Tibial nerve (tissue), 4 donors: ENCODE measurements around the gene CD9.
"Not testable (repeated sequence)": the region's sequence is repeated elsewhere in the genome, so short reads cannot be mapped to it uniquely, and the experiment has no call there.

Source experiments
- EP300 ChIP-seq, 2 donors: sonication (generic); formaldehyde crosslinking; IDR thresholded peaks; one replicate each; pipeline ENCODE4 v1.6.1; 2017; ENCODE audit warnings: antibody characterized with exemption in 2 of 2, mild to moderate bottlenecking in 1 of 2
- TF ChIP-seq, protein P1 (sequence below), 5 experiments: fragments of 200-600 bp in 3 of 5; fragments of 450-650 bp in 2 of 5; sonication (generic) in 3 of 5; IDR thresholded peaks; one replicate each; pipeline ENCODE4 v1.5.1; 2016 to 2019; ENCODE audit warnings: antibody characterized with exemption in 5 of 5, mild to moderate bottlenecking in 3 of 5, moderate library complexity in 2 of 5

DNA sequence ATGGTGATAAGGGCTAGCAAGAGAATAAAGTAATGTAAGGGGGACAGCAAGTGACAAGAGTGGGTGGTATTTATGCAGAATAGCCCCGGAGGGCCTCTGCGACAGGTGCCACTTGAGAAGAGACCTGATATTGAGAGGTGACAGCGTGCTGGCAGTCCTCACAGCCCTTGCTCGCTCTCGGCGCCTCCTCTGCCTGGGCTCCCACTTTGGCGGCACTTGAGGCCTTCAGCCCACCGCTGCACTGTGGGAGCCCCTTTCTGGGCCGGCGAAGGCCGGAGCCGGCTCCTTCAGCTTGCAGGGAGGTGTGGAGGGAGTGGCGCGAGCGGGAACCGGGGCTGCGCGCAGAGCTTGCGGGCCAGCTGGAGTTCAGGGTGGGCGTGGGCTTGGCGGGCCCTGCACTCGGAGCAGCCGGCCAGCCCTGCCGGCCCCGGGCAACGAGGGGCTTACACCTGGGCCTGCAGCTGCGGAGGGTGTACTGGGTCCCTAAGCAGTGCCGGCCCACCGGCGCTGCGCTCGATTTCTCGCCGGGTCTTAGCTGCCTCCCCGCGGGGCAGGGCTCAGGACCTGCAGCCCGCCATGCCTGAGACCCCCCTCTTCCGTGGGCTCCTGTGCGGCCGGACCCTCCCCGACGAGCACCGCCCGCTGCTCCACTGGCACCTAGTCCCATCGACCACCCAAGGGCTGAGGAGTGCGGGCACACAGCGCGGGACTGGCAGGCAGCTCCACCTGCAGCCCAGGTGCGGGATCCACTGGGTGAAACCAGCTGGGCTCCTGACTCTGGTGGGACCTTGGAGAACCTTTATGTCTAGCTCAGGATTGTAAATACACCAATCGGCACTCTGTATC is 40.8 kb upstream of the CD9 start:
- not testable (repeated sequence) for TF ChIP-seq EP300 (IDR thresholded peaks at IDR 0.05)
- TF ChIP-seq, protein P1, sequence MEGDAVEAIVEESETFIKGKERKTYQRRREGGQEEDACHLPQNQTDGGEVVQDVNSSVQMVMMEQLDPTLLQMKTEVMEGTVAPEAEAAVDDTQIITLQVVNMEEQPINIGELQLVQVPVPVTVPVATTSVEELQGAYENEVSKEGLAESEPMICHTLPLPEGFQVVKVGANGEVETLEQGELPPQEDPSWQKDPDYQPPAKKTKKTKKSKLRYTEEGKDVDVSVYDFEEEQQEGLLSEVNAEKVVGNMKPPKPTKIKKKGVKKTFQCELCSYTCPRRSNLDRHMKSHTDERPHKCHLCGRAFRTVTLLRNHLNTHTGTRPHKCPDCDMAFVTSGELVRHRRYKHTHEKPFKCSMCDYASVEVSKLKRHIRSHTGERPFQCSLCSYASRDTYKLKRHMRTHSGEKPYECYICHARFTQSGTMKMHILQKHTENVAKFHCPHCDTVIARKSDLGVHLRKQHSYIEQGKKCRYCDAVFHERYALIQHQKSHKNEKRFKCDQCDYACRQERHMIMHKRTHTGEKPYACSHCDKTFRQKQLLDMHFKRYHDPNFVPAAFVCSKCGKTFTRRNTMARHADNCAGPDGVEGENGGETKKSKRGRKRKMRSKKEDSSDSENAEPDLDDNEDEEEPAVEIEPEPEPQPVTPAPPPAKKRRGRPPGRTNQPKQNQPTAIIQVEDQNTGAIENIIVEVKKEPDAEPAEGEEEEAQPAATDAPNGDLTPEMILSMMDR (IDR thresholded peaks at IDR 0.05): not testable (repeated sequence)
